Measurements from ENCODE around the gene SLC25A21.

SLC25A21 gene

DNA sequence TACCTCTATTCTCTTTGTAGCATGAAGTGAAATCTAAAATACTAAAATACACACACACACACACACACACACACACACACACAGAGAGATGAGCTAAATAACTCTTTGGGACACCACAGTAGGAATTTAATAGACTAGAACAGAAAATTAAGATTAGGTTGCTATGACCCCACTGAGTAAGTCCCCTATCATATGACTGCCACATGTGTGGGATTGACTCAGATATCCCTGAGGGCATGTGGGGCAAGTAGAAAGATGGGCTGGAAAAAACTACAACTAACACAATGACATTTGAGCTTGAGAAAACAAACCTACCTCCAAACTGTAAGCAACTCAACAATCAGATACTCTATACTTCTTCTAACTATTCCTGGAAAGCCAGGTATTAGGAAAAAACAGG is 27.0 kb downstream of the SLC25A21 start (continued):
- TF ChIP-seq, protein P1, sequence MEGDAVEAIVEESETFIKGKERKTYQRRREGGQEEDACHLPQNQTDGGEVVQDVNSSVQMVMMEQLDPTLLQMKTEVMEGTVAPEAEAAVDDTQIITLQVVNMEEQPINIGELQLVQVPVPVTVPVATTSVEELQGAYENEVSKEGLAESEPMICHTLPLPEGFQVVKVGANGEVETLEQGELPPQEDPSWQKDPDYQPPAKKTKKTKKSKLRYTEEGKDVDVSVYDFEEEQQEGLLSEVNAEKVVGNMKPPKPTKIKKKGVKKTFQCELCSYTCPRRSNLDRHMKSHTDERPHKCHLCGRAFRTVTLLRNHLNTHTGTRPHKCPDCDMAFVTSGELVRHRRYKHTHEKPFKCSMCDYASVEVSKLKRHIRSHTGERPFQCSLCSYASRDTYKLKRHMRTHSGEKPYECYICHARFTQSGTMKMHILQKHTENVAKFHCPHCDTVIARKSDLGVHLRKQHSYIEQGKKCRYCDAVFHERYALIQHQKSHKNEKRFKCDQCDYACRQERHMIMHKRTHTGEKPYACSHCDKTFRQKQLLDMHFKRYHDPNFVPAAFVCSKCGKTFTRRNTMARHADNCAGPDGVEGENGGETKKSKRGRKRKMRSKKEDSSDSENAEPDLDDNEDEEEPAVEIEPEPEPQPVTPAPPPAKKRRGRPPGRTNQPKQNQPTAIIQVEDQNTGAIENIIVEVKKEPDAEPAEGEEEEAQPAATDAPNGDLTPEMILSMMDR (tag by site-specific recombination; IDR thresholded peaks at IDR 0.05): no peak
- TF ChIP-seq FEZF1 (tag by site-specific recombination; IDR thresholded peaks at IDR 0.05): peak; percentile 74
- peak; percentile 61; the same call in 1 of the 2 replicates for TF ChIP-seq OSR2 (tag by site-specific recombination; IDR thresholded peaks at IDR 0.05)
- TF ChIP-seq ZNF239 (tag by site-specific recombination; IDR thresholded peaks at IDR 0.05): no peak
- 0 out of 2 replicates have a peak, but pooled peaks have one; percentile 18 for TF ChIP-seq OVOL3 (tag by site-specific recombination; IDR thresholded peaks at IDR 0.05)
- TF ChIP-seq, protein P2, sequence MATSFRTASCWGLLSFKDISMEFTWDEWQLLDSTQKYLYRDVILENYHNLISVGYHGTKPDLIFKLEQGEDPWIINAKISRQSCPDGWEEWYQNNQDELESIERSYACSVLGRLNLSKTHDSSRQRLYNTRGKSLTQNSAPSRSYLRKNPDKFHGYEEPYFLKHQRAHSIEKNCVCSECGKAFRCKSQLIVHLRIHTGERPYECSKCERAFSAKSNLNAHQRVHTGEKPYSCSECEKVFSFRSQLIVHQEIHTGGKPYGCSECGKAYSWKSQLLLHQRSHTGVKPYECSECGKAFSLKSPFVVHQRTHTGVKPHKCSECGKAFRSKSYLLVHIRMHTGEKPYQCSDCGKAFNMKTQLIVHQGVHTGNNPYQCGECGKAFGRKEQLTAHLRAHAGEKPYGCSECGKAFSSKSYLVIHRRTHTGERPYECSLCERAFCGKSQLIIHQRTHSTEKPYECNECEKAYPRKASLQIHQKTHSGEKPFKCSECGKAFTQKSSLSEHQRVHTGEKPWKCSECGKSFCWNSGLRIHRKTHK (tag by site-specific recombination; IDR thresholded peaks at IDR 0.05): no peak
- peak; percentile 15; the same call in 1 of the 2 replicates for TF ChIP-seq ZBTB20 (tag by site-specific recombination; IDR thresholded peaks at IDR 0.05)
- peak; percentile 27; the same call in 1 of the 2 replicates for TF ChIP-seq ZNF121 (tag by site-specific recombination; IDR thresholded peaks at IDR 0.05)
- TF ChIP-seq, protein P3, sequence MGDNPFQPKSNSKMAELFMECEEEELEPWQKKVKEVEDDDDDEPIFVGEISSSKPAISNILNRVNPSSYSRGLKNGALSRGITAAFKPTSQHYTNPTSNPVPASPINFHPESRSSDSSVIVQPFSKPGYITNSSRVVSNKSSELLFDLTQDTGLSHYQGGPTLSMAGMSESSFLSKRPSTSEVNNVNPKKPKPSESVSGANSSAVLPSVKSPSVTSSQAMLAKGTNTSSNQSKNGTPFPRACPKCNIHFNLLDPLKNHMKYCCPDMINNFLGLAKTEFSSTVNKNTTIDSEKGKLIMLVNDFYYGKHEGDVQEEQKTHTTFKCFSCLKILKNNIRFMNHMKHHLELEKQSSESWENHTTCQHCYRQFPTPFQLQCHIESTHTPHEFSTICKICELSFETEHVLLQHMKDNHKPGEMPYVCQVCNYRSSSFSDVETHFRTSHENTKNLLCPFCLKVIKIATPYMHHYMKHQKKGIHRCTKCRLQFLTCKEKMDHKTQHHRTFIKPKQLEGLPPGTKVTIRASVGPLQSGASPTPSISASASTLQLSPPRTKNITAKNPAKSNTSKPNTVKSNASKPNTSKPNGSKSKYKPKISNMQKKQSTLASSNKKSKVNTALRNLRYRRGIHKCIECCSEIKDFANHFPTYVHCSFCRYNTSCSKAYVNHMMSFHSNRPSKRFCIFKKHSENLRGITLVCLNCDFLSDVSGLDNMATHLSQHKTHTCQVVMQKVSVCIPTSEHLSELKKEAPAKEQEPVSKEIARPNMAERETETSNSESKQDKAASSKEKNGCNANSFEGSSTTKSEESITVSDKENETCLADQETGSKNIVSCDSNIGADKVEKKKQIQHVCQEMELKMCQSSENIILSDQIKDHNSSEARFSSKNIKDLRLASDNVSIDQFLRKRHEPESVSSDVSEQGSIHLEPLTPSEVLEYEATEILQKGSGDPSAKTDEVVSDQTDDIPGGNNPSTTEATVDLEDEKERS (tag by site-specific recombination; IDR thresholded peaks at IDR 0.05): no peak
- TF ChIP-seq ZEB2 (tag by site-specific recombination; IDR thresholded peaks at IDR 0.05): peak; percentile 66; the same call in 1 of the 2 replicates
- 0 out of 2 replicates have a peak, but pooled peaks have one; percentile 66 for TF ChIP-seq ZFP69B (tag by site-specific recombination; IDR thresholded peaks at IDR 0.05)
- TF ChIP-seq SALL2 (tag by site-specific recombination; IDR thresholded peaks at IDR 0.05; ENCODE audit: borderline replicate concordance): 0 out of 2 replicates have a peak, but pooled peaks have one; percentile 71
- peak; percentile 50; the same call in 1 of the 2 replicates for TF ChIP-seq ZNF324 (tag by site-specific recombination; IDR thresholded peaks at IDR 0.05)
- TF ChIP-seq ZNF843 (tag by site-specific recombination; IDR thresholded peaks at IDR 0.05): peak; percentile 86
- TF ChIP-seq GLI4 (tag by site-specific recombination; IDR thresholded peaks at IDR 0.05): no peak
- TF ChIP-seq, protein P4, sequence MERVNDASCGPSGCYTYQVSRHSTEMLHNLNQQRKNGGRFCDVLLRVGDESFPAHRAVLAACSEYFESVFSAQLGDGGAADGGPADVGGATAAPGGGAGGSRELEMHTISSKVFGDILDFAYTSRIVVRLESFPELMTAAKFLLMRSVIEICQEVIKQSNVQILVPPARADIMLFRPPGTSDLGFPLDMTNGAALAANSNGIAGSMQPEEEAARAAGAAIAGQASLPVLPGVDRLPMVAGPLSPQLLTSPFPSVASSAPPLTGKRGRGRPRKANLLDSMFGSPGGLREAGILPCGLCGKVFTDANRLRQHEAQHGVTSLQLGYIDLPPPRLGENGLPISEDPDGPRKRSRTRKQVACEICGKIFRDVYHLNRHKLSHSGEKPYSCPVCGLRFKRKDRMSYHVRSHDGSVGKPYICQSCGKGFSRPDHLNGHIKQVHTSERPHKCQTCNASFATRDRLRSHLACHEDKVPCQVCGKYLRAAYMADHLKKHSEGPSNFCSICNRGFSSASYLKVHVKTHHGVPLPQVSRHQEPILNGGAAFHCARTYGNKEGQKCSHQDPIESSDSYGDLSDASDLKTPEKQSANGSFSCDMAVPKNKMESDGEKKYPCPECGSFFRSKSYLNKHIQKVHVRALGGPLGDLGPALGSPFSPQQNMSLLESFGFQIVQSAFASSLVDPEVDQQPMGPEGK (tag by site-specific recombination; IDR thresholded peaks at IDR 0.05): peak; percentile 67
- TF ChIP-seq, protein P5, sequence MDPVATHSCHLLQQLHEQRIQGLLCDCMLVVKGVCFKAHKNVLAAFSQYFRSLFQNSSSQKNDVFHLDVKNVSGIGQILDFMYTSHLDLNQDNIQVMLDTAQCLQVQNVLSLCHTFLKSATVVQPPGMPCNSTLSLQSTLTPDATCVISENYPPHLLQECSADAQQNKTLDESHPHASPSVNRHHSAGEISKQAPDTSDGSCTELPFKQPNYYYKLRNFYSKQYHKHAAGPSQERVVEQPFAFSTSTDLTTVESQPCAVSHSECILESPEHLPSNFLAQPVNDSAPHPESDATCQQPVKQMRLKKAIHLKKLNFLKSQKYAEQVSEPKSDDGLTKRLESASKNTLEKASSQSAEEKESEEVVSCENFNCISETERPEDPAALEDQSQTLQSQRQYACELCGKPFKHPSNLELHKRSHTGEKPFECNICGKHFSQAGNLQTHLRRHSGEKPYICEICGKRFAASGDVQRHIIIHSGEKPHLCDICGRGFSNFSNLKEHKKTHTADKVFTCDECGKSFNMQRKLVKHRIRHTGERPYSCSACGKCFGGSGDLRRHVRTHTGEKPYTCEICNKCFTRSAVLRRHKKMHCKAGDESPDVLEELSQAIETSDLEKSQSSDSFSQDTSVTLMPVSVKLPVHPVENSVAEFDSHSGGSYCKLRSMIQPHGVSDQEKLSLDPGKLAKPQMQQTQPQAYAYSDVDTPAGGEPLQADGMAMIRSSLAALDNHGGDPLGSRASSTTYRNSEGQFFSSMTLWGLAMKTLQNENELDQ (tag by site-specific recombination; IDR thresholded peaks at IDR 0.05; ENCODE audit: low read depth): no peak
- TF ChIP-seq BCL11A (tag by site-specific recombination; IDR thresholded peaks at IDR 0.05; ENCODE audit: low read depth): peak; percentile 67; the same call in 1 of the 2 replicates
- TF ChIP-seq, protein P6, sequence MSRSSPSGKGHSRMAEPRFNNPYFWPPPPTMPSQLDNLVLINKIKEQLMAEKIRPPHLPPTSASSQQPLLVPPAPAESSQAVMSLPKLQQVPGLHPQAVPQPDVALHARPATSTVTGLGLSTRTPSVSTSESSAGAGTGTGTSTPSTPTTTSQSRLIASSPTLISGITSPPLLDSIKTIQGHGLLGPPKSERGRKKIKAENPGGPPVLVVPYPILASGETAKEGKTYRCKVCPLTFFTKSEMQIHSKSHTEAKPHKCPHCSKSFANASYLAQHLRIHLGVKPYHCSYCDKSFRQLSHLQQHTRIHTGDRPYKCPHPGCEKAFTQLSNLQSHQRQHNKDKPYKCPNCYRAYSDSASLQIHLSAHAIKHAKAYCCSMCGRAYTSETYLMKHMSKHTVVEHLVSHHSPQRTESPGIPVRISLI (tag by site-specific recombination; IDR thresholded peaks at IDR 0.05): peak; percentile 66; the same call in 1 of the 2 replicates
- TF ChIP-seq, protein P7, sequence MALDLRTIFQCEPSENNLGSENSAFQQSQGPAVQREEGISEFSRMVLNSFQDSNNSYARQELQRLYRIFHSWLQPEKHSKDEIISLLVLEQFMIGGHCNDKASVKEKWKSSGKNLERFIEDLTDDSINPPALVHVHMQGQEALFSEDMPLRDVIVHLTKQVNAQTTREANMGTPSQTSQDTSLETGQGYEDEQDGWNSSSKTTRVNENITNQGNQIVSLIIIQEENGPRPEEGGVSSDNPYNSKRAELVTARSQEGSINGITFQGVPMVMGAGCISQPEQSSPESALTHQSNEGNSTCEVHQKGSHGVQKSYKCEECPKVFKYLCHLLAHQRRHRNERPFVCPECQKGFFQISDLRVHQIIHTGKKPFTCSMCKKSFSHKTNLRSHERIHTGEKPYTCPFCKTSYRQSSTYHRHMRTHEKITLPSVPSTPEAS (tag by site-specific recombination; IDR thresholded peaks at IDR 0.05): peak; percentile 84
- no peak for TF ChIP-seq ZNF354C (tag by site-specific recombination; IDR thresholded peaks at IDR 0.05; ENCODE audit: borderline replicate concordance, low read depth)
- TF ChIP-seq, protein P8, sequence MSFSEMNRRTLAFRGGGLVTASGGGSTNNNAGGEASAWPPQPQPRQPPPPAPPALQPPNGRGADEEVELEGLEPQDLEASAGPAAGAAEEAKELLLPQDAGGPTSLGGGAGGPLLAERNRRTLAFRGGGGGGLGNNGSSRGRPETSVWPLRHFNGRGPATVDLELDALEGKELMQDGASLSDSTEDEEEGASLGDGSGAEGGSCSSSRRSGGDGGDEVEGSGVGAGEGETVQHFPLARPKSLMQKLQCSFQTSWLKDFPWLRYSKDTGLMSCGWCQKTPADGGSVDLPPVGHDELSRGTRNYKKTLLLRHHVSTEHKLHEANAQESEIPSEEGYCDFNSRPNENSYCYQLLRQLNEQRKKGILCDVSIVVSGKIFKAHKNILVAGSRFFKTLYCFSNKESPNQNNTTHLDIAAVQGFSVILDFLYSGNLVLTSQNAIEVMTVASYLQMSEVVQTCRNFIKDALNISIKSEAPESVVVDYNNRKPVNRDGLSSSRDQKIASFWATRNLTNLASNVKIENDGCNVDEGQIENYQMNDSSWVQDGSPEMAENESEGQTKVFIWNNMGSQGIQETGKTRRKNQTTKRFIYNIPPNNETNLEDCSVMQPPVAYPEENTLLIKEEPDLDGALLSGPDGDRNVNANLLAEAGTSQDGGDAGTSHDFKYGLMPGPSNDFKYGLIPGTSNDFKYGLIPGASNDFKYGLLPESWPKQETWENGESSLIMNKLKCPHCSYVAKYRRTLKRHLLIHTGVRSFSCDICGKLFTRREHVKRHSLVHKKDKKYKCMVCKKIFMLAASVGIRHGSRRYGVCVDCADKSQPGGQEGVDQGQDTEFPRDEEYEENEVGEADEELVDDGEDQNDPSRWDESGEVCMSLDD (tag by site-specific recombination; IDR thresholded peaks at IDR 0.05): 0 out of 2 replicates have a peak, but pooled peaks have one; percentile 49
- TF ChIP-seq KLF8 (tag by site-specific recombination; IDR thresholded peaks at IDR 0.05): peak; percentile 84
